ENCODE data around the gene FAM13A. TPM values are rescaled to one million over a fixed set of nuclear protein-coding genes. Genes with fewer than 3 reads are reported as not detected.
A peak's percentile ranks its signal among the peaks of the same experiment; 100 is the strongest.

Gene FAM13A
- total and polyA plus RNA-seq, 9 of the 15 experiments (the other 6 are each of a cell fraction or from before 2014, with no cell fraction given) = 11.3 to 23.3 (median 14.7) TPM

- POLR2A ChIA-PET = no interaction called here
- WGBS (ENCODE audit: insufficient coverage, low coverage, missing lambda C conversion rate) = 88% methylated on average over 4 of the region's 4 CpGs
- H3K9me1 ChIP-seq (ENCODE audit: control insufficient read depth, insufficient read depth, low read length) = no peaks in the 10 kb centered on the region
- no peak overlapping the region for H3K27ac ChIP-seq (ENCODE audit: extremely low read depth, low read depth, low read length)
- H2AFZ ChIP-seq (ENCODE audit: low read depth, low read length) = no peak overlapping the region
- BruUV-seq (replicated peaks) = no TSS peak
- no peaks in the 10 kb centered on the region for H3K9me3 ChIP-seq (replicated peaks; ENCODE audit: control insufficient read depth, insufficient read depth, low read depth, low read length)
- no peaks in the 10 kb centered on the region for H3K4me1 ChIP-seq (replicated peaks in 1 of 2; ENCODE audit: control insufficient read depth in 2 of 2, insufficient read depth in 2 of 2, low read length in 2 of 2)
- CTCF ChIA-PET (ENCODE audit: low intra/inter-chr PET ratio) = no interaction called here
- in situ Hi-C loops (cut with MboI) (no loop called here), intact Hi-C loops (cut with micrococcal nuclease) (no loop called here)
- ATAC-seq = no peak
- no peak overlapping the region for H3K4me2 ChIP-seq (ENCODE audit: insufficient read depth, low read length)
- no peaks in the 10 kb centered on the region for H3K27me3 ChIP-seq (ENCODE audit: control insufficient read depth in 2 of 2, insufficient read depth in 2 of 2, low read length in 2 of 2)
- H3K9ac ChIP-seq (ENCODE audit: insufficient read depth in 1 of 2, low read depth in 2 of 2, low read length in 2 of 2) = no peak overlapping the region
- no peaks in the 10 kb centered on the region for H3K36me3 ChIP-seq (ENCODE audit: control insufficient read depth, insufficient read depth, low read length)
- no peaks in the 10 kb centered on the region for H4K20me1 ChIP-seq (replicated peaks; ENCODE audit: control insufficient read depth, insufficient read depth, low read length)
- DNase-seq (ENCODE audit: extremely low read depth in 1 of 4, low spot score in 3 of 4) = no peak
- no peak for FAIRE-seq
- H3K4me3 ChIP-seq = no peak overlapping the region
- no peak for TF ChIP-seq PATZ1 (CRISPR knock-in tag; IDR thresholded peaks at IDR 0.05; ENCODE audit: borderline replicate concordance)
- peak; percentile 52; the same call in 1 of the 2 replicates for TF ChIP-seq MAFK (IDR thresholded peaks at IDR 0.05; ENCODE audit: low read length)
- peak; percentile 88 for TF ChIP-seq ZNF316 (IDR thresholded peaks at IDR 0.05)
- no peak for TF ChIP-seq SNRNP70 (optimal IDR thresholded peaks at IDR 0.05; ENCODE audit: low read depth, low read length)
- TF ChIP-seq MAFF (IDR thresholded peaks at IDR 0.05; ENCODE audit: low read length) = peak; percentile 34; the same call in 1 of the 2 replicates
- peak; percentile 53 for TF ChIP-seq NFE2 (IDR thresholded peaks at IDR 0.05; ENCODE audit: low read depth)
- peak; percentile 78 for TF ChIP-seq MAFG (tag; conservative IDR thresholded peaks at IDR 0.05)
- TF ChIP-seq C11orf30 (IDR thresholded peaks at IDR 0.05; ENCODE audit: low read depth) = peak; percentile 84
- no peak for TF ChIP-seq ID3 (CRISPR knock-in tag; IDR thresholded peaks at IDR 0.05)
- TF ChIP-seq ID3 (tag; IDR thresholded peaks at IDR 0.05) = no peak
- no peak for TF ChIP-seq SRSF9 (IDR thresholded peaks at IDR 0.05; ENCODE audit: borderline replicate concordance, low read depth, low read length)
- no peaks in the 10 kb centered on the region for H3K79me2 ChIP-seq (ENCODE audit: control insufficient read depth, insufficient read depth, low read length)
Measured at GRCh38 chr4:88841635-88842034, 215.3 kb downstream of the FAM13A start.

All from K562 (cell line).